ENCODE measurements around the gene FCRL4.
A peak's percentile ranks its signal among the peaks of the same experiment; 100 is the strongest.
"Not testable (repeated sequence)": the region's sequence is repeated elsewhere in the genome, so short reads cannot be mapped to it uniquely, and the experiment has no call there.

FCRL4 gene

GRCh38 chr1:157551694-157552693 lies 45.9 kb downstream of the FCRL4 start, which contains the start of gene FCRL5:
TSS of gene FCRL5 (minus strand) at chr1:157552515. CDS start at chr1:157552362, 153 bp downstream.
- no peak for DNase-seq (ENCODE audit: low spot score)

- not testable (repeated sequence) for DNase-seq (ENCODE audit: low spot score)
Measured at GRCh38 chr1:157548081-157548480, 49.8 kb downstream of the FCRL4 start.

GRCh38 chr1:157542676-157543075 lies 55.2 kb downstream of the FCRL4 start:
- peak; percentile 66 for DNase-seq (ENCODE audit: low spot score)

GRCh38 chr1:157540852-157541251 lies 57.0 kb downstream of the FCRL4 start:
- DNase-seq (ENCODE audit: low spot score) = no peak

GRCh38 chr1:157540160-157540748 lies 57.6 kb downstream of the FCRL4 start:
- no peak for DNase-seq (ENCODE audit: low spot score)

- no peak for DNase-seq (ENCODE audit: low spot score)
Measured at GRCh38 chr1:157539568-157539967, 58.3 kb downstream of the FCRL4 start.

GRCh38 chr1:157532569-157532968 lies 65.3 kb downstream of the FCRL4 start:
- no peak for DNase-seq (ENCODE audit: low spot score)

GRCh38 chr1:157523774-157524493 lies 74.0 kb downstream of the FCRL4 start:
- DNase-seq (ENCODE audit: low spot score) = no peak

All from Ammon's horn (tissue), 1 donor.